Panc1 (cell line): ENCODE data around the gene FAM98C.

Experiments used
- CTCF ChIP-seq: fragments of 450-650 bp; IDR thresholded peaks from 2 replicates; pipeline ENCODE4 v1.5.1; 2017; ENCODE audit warnings: mild to moderate bottlenecking
- TF ChIP-seq, protein P1 (sequence below), 2 experiments: IDR thresholded peaks; 2 replicates each; pipeline ENCODE4 v1.6.1; 2011 to 2012; ENCODE audit warnings: low read depth in 2 of 2, control low read depth in 1 of 2, low read length in 1 of 2, mild to moderate bottlenecking in 1 of 2, moderate library complexity in 1 of 2; ENCODE audit not compliant: insufficient read depth in 1 of 2

- no peak for TF ChIP-seq CTCF
- TF ChIP-seq, protein P1, sequence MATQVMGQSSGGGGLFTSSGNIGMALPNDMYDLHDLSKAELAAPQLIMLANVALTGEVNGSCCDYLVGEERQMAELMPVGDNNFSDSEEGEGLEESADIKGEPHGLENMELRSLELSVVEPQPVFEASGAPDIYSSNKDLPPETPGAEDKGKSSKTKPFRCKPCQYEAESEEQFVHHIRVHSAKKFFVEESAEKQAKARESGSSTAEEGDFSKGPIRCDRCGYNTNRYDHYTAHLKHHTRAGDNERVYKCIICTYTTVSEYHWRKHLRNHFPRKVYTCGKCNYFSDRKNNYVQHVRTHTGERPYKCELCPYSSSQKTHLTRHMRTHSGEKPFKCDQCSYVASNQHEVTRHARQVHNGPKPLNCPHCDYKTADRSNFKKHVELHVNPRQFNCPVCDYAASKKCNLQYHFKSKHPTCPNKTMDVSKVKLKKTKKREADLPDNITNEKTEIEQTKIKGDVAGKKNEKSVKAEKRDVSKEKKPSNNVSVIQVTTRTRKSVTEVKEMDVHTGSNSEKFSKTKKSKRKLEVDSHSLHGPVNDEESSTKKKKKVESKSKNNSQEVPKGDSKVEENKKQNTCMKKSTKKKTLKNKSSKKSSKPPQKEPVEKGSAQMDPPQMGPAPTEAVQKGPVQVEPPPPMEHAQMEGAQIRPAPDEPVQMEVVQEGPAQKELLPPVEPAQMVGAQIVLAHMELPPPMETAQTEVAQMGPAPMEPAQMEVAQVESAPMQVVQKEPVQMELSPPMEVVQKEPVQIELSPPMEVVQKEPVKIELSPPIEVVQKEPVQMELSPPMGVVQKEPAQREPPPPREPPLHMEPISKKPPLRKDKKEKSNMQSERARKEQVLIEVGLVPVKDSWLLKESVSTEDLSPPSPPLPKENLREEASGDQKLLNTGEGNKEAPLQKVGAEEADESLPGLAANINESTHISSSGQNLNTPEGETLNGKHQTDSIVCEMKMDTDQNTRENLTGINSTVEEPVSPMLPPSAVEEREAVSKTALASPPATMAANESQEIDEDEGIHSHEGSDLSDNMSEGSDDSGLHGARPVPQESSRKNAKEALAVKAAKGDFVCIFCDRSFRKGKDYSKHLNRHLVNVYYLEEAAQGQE (IDR thresholded peaks at IDR 0.05; ENCODE audit: insufficient read depth in 1 of 2, low read depth in 2 of 2, low read length in 1 of 2) = no peak
These were observed 17.1 kb upstream of the FAM98C start for GRCh38 chr19:38385804-38386257.
